Epithelial cell of esophagus (primary cell): ENCODE measurements around the gene PHACTR1.

ENCODE experiments used
- DNase-seq: peaks from one replicate; pipeline ENCODE4 v3.0.0; 2010; ENCODE audit warnings: low read depth
- H3K4me3 ChIP-seq: 2 replicates; pipeline ENCODE4 v1.5.1; 2011; ENCODE audit warnings: mild to moderate bottlenecking, low read length, control low read depth
- TF ChIP-seq, protein P1 (sequence below): IDR thresholded peaks from 2 replicates; pipeline ENCODE4 v1.5.1; 2011; ENCODE audit warnings: low read depth, mild to moderate bottlenecking, low read length, control low read depth, inconsistent platforms; ENCODE audit not compliant: insufficient read depth; ENCODE audit errors: missing control alignments

PHACTR1 gene

GRCh38 chr6:13096084-13096483 is 379.5 kb downstream of the PHACTR1 start:
- H3K4me3 ChIP-seq, result no peak overlapping the region
- no peak for DNase-seq
- TF ChIP-seq, protein P1, sequence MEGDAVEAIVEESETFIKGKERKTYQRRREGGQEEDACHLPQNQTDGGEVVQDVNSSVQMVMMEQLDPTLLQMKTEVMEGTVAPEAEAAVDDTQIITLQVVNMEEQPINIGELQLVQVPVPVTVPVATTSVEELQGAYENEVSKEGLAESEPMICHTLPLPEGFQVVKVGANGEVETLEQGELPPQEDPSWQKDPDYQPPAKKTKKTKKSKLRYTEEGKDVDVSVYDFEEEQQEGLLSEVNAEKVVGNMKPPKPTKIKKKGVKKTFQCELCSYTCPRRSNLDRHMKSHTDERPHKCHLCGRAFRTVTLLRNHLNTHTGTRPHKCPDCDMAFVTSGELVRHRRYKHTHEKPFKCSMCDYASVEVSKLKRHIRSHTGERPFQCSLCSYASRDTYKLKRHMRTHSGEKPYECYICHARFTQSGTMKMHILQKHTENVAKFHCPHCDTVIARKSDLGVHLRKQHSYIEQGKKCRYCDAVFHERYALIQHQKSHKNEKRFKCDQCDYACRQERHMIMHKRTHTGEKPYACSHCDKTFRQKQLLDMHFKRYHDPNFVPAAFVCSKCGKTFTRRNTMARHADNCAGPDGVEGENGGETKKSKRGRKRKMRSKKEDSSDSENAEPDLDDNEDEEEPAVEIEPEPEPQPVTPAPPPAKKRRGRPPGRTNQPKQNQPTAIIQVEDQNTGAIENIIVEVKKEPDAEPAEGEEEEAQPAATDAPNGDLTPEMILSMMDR, result no peak

- no peak for DNase-seq
- no peak overlapping the region for H3K4me3 ChIP-seq
- TF ChIP-seq, protein P1, result no peak
Measured at GRCh38 chr6:13097454-13097853, 380.9 kb downstream of the PHACTR1 start.

- TF ChIP-seq, protein P1, result no peak
- H3K4me3 ChIP-seq, result no peak overlapping the region
Measured at GRCh38 chr6:13098006-13098405, 381.4 kb downstream of the PHACTR1 start.

GRCh38 chr6:13098793-13099570 is 382.4 kb downstream of the PHACTR1 start:
- TF ChIP-seq, protein P1, result no peak
- DNase-seq, result no peak
- H3K4me3 ChIP-seq, result no peak overlapping the region

More at GRCh38 chr6:13098006-13098405, 381.4 kb downstream of the PHACTR1 start:
- DNase-seq, result no peak

DNA sequence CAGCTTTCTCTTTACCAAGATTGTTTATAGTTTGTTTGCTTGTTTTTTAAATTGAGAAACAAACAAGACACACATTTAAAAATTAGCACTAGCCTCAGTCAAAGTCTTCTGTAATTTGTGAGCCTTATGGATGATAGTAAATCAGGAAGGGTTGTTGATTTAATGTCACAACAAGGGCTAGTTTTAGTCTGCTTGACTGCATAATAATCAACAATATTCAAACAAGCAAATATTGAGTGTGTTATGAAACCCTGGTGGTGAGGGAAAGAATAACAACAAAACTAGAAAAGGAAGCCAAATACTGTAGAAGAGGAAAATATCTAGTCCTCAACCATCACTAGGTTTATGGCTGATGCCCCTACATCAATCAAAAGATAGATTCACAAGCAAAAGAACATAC is 383.2 kb downstream of the PHACTR1 start:
- TF ChIP-seq, protein P1, result peak; percentile 23
- DNase-seq, result no peak
- no peak overlapping the region for H3K4me3 ChIP-seq

DNA sequence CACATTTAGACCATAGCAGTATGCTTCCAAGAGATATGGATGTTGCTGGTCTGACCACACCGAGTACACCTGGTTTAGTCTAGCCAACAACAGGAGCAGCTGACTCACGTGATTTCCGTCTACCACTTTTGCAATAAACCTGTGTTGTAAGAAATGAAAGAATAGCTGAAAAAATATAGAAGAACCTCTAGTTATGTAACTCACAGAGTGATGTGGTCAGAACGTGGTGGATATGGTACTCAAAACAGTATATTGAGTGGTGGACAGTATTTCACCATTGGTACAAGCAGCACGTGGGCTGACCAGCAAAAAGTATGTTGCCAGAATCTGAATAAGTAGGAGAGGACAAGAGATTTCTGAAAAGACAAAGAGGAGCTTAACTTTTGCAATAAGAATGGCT is 384.8 kb downstream of the PHACTR1 start:
- H3K4me3 ChIP-seq, result no peak overlapping the region
- DNase-seq, result no peak
- TF ChIP-seq, protein P1, result no peak

GRCh38 chr6:13101985-13102384 is 385.4 kb downstream of the PHACTR1 start:
- DNase-seq, result no peak
- no peak overlapping the region for H3K4me3 ChIP-seq
- TF ChIP-seq, protein P1, result no peak
